HG03175 (cell line): ENCODE results near the gene HPSE2.
"Not testable (repeated sequence)": the region's sequence is repeated elsewhere in the genome, so short reads cannot be mapped to it uniquely, and the experiment has no call there.

Experiments
- ATAC-seq: cut with Tn5 transposase; IDR thresholded peaks from one replicate; pipeline ENCODE4 v1.9.1; 2021; ENCODE audit warnings: mild to moderate bottlenecking, moderate library complexity; ENCODE audit not compliant: unreplicated experiment

The HPSE2 gene

DNA sequence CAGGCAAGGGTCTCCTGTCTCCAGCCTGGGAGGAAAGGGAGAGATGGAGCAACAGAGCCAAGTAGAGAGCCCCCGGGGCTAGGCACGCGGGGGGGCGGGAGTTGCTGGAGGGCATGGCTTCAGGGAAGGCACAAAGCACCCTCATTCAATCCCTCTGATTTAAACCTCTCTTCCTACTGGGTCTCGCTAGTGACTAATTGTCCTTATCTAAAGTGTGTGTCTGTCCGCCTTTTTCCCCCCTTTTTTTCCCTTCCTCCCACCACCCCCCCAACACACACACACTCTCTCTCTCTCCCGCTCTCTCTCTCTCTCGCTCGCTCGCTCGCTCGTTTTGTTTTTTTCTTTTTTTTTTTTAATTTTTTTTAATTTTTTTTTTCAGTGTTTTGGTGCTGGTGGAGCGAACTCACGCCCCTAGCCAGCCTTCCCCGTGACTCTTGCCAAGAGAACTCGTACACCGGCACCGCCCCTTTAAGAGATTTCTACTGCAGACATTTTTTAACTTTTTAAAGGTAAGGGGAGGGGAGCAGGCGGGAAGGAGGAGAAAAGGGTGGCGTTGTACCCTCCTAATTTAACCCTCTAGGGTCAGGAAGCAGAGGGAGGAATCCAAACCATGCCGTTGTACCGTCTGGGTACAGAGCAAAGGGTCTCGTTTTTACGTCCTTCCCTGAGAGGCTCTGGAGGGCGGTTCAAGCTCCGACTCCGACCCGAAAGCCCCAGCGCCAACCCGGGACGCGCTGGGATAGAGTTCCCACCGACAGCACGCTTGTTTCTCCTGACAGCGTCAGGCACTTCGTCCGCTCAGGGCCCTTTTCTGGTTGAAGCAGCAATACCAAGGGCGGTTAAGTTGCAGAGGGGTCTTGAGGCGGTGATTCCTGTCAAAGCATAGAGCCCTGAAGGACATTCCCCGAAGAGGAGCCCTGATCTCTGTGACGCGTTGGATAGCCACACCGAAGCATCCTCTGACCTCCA, at the start of gene HPSE2:
TSS of gene HPSE2 (minus strand) at position 195 of the 969 bp plus-strand sequence.
- no peak for ATAC-seq

DNA sequence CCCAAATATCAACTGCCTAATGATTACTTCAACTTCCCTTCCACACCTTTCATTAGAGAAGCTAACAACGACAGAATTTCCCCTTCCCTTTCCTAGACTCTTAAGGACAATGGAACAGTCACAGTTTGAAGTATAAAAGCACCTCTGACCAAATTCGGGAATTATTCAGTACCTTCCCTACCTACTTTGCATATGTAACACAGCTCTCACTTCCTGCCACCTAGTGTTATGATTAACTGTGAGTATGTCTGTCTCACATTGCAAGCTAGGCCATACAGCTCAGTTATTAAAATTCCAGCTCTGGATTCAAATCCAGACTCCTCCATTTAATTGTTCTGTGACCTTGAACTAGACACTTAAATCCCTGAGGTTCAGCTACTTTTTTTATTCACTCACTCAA, 44.8 kb upstream of the HPSE2 start:
- ATAC-seq: peak; percentile 47

DNA sequence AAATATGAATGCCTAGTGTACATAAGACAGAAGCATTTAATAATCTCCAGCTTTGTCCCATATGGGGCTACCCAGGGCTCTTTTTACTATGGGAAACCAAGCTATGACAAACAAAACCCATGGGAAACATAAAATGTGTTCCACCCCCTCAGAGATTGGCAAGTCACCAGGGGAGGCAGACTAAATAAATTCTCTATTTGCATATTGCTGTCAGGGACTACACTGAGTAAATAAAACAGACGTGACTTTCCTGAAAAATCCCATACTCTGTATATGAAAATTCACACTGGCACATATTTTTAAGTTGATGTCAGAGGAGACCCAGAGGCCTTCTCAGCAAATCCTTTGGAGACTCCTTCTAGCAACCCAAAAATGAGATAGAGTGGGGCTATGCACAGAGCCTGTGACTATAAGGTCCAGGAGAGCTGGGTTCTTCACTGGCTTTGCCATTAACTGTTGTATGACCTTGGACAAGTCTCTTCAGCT, 44.0 kb upstream of the HPSE2 start:
- no peak for ATAC-seq

DNA sequence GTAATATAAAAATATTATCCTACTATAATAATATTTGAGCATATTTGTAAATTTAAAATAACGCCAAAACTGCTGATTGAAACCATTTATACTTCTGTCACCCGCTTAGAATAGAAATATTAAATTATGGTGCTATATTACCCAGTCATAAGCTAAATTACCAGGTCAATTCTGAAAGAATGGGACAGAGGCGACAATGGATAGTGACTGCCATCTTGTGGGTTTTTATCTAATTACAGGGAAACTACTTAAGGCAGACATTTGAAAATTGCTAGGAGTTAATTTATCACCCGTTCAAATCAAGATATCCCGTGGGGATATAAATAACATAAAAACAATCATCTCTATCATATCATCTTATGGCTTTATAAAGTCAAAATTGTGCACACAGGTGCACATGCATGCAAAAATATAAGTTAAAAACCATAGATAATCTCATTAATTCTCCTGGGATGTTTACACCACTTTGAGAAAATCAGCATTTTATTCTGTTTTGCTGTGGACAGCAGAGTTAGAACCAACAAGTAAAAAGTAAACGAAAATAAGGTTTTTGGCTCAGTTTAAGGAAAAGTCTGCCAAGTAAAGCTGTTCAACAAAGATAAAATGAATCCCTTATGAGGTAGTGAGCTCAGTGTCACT, 41.3 kb upstream of the HPSE2 start:
- no peak for ATAC-seq

DNA sequence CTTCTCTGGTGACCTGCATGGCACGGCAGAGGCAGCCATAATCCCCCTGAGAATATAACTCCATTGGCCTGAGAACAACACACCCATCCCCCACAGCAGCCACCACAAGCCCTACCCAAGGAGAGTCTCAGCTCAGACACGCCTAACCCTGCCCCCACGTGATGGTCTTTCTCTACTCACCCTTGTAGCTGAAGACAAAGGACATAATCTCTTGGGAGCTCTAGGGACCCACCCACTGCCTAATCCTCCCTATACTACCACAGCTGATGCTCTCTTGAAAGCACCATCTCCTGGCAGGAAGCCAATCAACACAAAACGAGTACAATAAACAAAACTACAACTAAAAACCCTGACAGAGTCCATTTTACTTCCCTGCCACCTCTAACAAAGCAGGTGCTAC, 30.7 kb upstream of the HPSE2 start:
- no peak for ATAC-seq

DNA sequence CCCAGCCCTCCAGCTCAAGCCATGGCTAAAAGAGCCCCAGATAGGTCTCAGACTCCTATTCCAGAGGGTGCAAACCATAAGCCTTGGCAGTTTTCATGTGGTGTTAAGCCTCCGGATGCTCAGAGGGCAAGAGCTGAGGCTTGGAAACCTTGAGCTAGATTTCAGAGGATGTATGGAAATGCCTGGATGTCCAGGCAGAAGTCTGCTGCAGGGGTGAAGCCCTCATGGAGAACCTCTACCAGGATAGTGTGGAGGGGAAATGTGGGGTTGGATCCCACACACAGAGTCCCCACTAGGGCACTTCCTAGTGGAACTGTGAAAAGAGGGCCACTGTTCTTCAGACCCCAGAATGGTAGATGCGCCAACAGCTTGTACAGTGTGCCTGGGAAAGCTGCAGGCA, 13.2 kb upstream of the HPSE2 start:
- ATAC-seq: no peak

DNA sequence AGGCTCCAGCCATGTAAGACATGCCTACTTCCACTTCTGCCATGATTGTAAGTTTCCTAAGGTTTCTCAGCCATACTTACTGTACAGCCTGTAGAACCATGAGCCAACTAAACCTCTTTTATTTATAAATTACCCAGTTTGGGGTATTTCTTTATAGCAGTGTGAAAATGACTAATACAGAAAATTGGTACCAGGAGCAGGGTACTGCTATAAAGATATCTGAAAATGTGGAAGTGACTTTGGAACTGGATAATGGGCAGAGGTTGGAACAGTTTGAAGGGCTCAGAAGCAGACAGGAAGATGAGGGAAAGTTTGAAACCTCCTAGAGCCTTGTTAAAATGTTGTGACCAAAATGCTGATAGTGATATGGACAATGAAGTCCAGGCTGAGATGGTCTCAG, 12.2 kb upstream of the HPSE2 start:
- ATAC-seq: not testable (repeated sequence)

DNA sequence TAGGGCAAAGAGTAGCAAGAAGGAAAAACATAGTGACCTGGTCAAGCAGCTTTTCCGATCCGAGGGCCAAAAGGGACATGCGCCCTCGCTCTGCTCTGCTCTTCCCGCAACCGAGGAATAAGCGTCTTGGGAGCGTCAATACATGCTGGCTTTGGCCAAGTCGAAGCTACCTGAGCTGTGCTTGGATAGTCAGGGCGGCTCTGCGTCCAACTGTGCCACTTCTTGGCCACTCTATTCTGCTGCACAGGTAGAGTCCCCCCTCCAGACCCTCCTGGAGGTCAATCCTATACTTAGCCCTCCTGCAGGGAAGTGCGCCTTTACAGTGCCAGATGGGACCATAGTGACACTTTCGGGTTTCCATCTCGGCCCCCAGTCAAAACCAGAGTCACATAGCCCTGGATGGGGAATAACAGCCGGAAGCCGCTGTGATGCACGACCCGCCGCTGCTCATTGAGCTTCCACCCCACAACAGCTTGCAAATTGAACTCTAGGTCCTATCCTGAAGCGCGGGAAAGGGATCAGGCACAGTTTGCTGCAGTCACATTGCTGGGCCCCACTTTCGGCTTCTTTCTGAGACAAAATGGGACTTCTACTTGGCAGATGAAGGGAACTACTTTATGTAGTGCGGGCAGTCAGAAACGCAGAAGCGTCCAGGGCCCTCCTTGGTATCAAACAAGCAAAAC, 1.1 kb upstream of the HPSE2 start:
- ATAC-seq: no peak

DNA sequence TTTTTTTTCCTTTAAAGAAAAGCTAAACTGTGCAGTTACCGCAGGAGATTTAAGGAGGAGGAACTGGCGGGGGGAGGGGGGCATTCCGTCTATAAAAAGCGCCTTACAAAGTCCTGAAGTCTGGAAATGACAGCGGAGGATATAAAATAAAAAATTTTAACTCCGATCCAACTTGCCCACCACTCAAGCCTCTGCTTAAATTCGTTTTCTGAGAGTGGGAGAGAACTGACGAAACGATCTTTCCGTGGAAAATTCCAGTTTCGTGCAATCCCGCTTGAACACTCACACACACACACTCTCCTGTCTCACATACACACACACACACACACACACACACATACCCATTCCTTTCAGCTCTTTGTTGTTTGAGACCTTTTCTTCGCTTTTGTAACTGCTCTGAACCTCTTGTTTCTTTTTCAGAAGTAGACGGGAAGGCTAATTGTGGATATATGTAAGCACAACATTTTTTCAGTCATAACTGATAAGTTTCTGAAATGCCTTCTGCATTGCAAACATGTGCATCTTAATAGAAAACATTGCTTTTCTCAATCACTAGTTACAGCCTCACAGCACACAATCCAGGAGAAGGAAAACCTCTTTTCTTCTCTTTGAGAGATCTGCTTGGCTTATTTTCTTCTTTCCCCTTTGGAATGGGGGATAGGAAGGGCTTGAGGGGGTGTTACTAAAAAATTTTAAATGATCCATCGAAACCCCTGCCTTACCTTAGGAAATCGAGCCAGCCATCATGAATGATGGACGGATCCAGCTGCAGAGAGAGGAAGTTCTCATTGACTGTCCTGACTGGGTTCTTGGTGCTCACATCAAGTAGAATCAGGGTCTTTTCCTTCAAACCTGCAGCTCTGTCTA, 628 bp downstream of the HPSE2 start:
- no peak for ATAC-seq

DNA sequence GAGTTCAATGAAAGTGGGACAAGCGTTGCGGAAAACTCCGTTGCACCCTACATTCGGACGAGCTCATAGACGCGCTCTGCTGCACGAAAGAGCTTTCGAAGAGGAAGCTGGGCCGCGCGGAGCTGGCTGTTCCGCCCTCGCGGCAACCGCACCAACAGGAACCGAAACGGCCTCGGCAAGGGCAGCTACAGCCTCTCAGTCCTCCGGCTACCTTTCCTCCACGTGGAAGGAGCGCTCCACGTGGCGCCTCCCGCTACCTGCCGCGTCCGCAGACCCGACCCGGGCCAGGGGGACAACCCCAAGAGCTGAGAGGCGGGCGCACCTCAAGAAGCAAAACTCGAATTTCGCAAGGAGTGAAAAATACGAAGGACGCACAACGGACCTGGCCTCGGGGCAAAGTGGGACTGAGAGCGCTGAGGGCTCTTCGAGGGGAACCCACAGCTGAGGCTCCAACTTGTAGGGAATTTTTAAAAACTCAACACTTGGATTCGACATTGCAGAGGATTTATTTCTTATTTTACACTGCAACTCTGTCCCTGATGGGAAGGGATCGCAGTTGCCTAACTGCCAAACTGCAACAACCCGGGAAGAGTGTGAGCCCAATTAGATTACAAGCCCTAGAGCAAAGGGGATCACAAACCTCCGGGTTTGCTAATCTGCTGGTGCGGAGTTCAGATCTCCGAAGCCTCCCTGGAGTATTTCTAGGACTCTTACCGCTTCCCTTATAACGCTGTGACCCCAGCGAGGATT, 1.4 kb downstream of the HPSE2 start:
- peak; percentile 97 for ATAC-seq

DNA sequence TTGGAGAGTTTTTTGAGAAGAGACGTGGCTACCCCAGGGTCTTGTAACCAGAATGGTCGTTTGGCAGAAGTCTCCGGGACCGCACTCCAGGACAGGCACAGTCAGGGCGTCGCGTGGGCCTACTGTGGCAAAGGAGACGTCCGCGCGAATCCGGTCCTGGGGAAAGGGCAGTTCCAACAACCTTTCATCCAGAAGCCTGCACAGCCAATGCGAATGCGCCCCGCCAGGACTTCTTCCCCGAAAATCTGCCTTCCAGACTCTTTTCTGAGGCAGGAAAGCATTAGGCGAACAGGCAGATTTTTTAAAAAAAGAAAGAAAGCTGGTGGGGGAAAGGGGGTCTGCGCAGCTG, 2.0 kb downstream of the HPSE2 start:
- peak; percentile 11 for ATAC-seq

DNA sequence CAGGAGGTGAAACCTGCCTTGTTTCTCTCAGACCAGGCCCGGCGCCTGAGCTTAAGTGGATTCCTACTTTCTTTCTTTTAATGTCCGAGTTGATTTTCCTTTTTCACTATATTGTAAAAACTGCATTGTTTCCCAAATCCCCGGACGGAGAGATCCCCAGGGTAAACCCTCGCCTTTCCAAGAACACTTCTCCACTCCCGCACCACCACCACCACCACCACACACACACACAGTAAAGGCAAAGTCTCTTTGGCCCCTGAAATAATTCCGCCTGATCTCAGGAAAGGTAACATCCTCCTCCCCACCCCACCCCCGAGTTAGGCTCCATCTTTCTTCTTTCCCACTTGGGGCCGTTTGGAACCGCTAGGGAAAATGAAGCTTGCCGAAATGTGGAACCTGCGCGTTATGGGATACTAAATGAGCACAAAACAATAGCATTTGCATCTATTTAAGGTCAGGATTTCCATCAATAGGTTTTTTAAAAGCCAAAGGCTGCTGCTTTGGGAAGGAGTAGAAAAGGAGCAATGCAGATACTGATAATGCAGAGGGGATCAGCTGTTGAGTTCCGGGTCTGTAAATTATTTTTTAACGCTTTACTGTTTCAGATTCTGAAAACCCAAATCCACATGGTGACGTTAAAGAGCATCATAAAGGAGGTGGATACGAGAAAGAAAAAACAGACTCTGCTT, 2.5 kb downstream of the HPSE2 start:
- ATAC-seq: no peak

DNA sequence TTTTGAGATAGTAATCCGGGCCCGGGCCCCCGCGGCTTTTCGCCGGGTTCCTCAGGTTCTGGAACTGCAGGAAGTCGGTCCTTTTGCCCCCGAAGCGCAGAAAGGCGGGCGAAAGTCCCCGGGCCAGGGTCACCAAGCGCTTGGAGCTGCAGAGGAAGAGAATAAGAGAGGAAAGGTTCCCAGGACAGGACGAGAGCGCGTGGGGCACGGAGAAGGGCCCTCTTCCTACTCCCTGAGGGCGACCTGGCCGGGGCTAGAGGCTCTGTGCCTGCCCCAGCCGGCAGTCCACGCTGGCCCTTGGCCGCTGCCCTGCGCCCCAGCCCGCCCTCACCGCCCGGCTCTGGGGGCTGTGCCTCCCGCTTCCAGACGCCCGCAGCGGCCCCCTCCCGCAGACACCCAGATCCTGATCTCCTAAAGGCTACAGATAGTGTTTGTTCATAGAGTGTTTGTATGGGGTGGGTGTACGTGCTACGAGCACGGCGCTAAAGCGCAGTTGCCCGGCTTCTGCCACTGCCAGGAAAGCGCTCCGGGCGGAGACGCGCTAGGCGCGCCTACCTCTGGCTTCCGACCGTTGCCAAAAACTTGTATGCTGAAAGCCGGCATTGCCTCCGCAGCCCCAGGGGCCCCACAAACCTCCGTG, 3.2 kb downstream of the HPSE2 start:
- no peak for ATAC-seq

DNA sequence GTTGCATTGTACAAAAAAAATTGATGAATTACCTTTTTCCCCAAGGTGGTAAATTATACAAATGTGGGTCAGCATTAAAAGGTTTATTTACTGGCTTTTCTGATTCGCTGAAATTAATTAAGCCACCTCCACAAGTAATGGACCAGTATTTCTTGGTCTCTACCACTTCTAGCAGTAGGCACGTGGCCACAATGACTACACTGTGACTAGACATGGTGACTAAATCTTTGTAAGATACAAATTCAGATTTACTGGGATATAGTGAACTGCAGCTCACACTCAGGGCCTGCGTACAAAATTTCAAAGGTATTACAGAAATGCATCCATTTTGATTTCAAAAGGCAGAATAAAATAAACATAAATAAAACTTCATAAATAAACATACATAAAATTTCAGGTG, 10.9 kb downstream of the HPSE2 start:
- no peak for ATAC-seq

DNA sequence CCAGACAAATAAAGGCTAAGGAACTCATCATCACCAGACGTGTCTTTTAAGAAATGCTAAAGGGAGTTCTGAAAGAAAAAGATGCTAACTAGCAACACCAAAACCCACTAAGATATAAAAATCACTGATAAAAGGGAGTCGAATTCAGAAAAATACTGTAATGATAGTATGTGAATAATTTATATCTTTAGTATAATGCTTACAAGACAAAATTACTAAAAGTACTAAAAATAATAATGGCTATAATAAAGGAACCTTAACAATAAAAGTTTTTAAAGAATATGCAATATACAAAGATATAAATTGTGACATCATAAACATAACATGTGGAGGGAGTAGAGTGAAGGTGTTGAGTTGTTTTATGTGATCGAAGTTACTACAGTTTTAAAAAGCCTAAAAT, 28.3 kb downstream of the HPSE2 start:
- no peak for ATAC-seq

DNA sequence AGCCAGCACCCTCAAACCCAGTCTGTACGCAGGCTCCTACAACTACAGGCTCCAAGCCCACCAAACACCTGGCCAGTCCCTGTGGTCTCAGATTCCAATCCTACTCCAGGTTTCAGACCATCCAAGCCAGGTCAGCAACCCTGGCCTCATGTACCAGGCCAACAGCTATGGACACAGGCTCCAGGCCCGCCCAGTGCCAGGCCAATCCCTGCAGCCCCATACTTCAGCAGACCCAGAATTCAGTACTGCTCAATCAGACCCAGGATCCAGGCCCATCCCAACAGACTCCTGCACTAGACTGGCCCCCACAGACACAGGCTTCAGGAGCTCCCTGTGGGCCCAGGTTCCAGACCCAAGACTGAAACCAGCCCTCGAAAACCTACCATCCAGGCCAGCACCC, 32.3 kb downstream of the HPSE2 start:
- no peak for ATAC-seq

DNA sequence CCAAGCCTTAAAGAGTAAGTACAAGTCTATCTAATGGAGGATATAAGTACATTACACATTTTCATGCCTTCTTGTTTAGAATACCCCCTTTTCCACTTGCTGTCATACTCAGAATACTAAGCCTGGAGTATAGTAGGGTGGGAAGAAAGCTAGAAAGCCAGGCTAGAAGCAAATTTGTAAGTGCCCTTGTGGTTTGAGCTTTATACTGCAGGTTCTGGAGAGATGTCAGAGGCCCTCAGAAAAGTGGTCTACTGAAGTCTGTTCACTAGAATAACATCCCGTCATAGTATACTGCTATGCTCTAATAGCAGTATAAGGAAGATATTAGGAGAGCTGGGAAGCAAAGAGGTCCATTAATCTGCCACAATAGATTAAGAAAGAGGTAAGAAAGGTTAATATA, 62.7 kb downstream of the HPSE2 start:
- no peak for ATAC-seq

DNA sequence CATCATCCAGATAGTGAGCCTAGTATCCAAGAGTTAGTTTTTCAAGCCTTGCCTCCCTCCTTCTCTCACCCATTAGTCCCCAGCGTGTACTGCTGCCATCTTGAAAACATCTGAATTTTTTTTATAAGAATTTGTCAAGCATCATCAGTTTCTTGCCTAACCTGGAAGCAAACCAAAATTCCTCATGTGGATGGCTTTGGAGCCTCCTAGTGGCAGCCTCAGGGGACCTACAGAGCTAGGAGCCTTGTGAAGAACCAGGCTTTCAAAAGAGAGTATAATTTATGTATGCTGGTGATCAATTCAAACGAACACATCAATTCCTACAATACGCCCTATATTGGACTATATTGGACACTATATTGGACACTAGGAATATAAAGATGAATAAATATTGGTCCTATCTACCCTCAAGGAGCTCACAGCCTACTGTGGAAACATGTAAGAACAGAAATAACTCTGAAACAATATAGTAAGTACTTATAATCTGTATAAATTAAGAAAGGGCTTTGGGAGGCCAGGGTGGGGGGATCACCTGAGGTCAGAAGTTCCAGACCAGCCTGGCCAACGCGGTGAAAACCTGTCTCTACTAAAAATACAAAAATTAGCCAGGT, 63.4 kb downstream of the HPSE2 start:
- no peak for ATAC-seq
